SK-N-SH (cell line): ENCODE results near the gene IMMP1L. TPM values are rescaled to one million over a fixed set of nuclear protein-coding genes. Genes with fewer than 3 reads are reported as not detected.

Source experiments
- CTCF ChIA-PET: fragments of 300-600, 350-600 bp; formaldehyde crosslinking; extraction: SDS; loops from one replicate; lab custom pipeline; 2021; lab: Yijun Ruan, JAX
- POLR2A ChIA-PET: fragments of 350-600 bp; sonication (Branson Sonifier 250); formaldehyde crosslinking; extraction: SDS; loops from one replicate; lab custom pipeline; 2020; ENCODE audit warnings: antibody characterized with exemption, inconsistent platforms; lab: Yijun Ruan, JAX
- DNase-seq: peaks from one replicate; pipeline ENCODE4 v3.0.0; 2012
- H2AFZ ChIP-seq: fragments of 200-600 bp; sonication (generic); 2 replicates; pipeline ENCODE4 v1.8.1; 2016; ENCODE audit warnings: antibody characterized with exemption, mild to moderate bottlenecking, low read depth
- H3F3A ChIP-seq: fragments of 200-600 bp; sonication (generic); replicated peaks from 2 replicates; pipeline ENCODE3; 2016; ENCODE audit warnings: antibody characterized with exemption, mild to moderate bottlenecking; ENCODE audit not compliant: insufficient read depth
- H3K27ac ChIP-seq, 2 experiments: fragments of 200-500 bp in 1 of 2; fragments of 200-600 bp in 1 of 2; sonication (Bioruptor generic) in 1 of 2; sonication (generic), shearing (Covaris generic) in 1 of 2; 2 replicates each; pipeline versions ENCODE4 v1.5.1 to v1.6.1; 2014 to 2016; ENCODE audit warnings: low read depth in 2 of 2, inconsistent platforms in 1 of 2, low read length in 1 of 2, mild to moderate bottlenecking in 1 of 2, mixed read lengths in 1 of 2
- H3K27me3 ChIP-seq: fragments of 200-600 bp; sonication (generic), shearing (Covaris generic); 2 replicates; pipeline ENCODE4 v1.6.1; 2016; ENCODE audit warnings: mixed run types; ENCODE audit not compliant: insufficient read depth
- H3K36me3 ChIP-seq, 2 experiments: fragments of 200-500 bp in 1 of 2; fragments of 200-600 bp in 1 of 2; sonication (Bioruptor generic) in 1 of 2; sonication (generic) in 1 of 2; replicated peaks in 1 of 2; 2 replicates each; pipeline versions ENCODE3 to v1.5.1; 2014 to 2016; ENCODE audit warnings: low read length in 1 of 2, mild to moderate bottlenecking in 1 of 2; ENCODE audit not compliant: insufficient read depth in 2 of 2, control insufficient read depth in 1 of 2
- H3K4me1 ChIP-seq, 2 experiments: fragments of 200-500 bp in 1 of 2; fragments of 200-600 bp in 1 of 2; sonication (Bioruptor generic) in 1 of 2; sonication (generic), shearing (Covaris generic) in 1 of 2; 2 replicates each; pipeline versions ENCODE4 v1.5.1 to v1.6.1; 2014 to 2016; ENCODE audit warnings: low read depth in 1 of 2, low read length in 1 of 2, mixed run types in 1 of 2; ENCODE audit not compliant: insufficient read depth in 2 of 2, control insufficient read depth in 1 of 2
- H3K4me2 ChIP-seq: fragments of 200-600 bp; sonication (generic), shearing (Covaris generic); 2 replicates; pipeline ENCODE4 v1.6.1; 2017; ENCODE audit warnings: mixed run types
- H3K4me3 ChIP-seq, 2 experiments: fragments of 200-500 bp in 1 of 2; fragments of 200-600 bp in 1 of 2; sonication (Bioruptor generic) in 1 of 2; sonication (generic), shearing (Covaris generic) in 1 of 2; 2 replicates each; pipeline versions ENCODE4 v1.5.1 to v1.8.1; 2014 to 2016; ENCODE audit warnings: low read depth in 2 of 2, inconsistent platforms in 1 of 2, low read length in 1 of 2, mild to moderate bottlenecking in 1 of 2, mixed read lengths in 1 of 2, moderate library complexity in 1 of 2
- H3K79me2 ChIP-seq: fragments of 200-600 bp; sonication (generic); 2 replicates; pipeline ENCODE4 v1.8.1; 2017; ENCODE audit warnings: mild to moderate bottlenecking; ENCODE audit not compliant: insufficient read depth
- H3K9ac ChIP-seq: fragments of 200-600 bp; sonication (generic); 2 replicates; pipeline ENCODE4 v1.6.1; 2017; ENCODE audit warnings: mixed run types
- H3K9me2 ChIP-seq: fragments of 200-600 bp; sonication (generic); 2 replicates; pipeline ENCODE4 v1.6.1; 2017; ENCODE audit warnings: mixed run types
- H3K9me3 ChIP-seq: fragments of 200-600 bp; sonication (generic); 2 replicates; pipeline ENCODE4 v1.6.1; 2017; ENCODE audit warnings: mixed run types, mild to moderate bottlenecking, moderate library complexity
- H4K20me1 ChIP-seq: fragments of 200-600 bp; sonication (generic); 2 replicates; pipeline ENCODE4 v1.6.1; 2017; ENCODE audit warnings: mild to moderate bottlenecking, mixed run types; ENCODE audit not compliant: insufficient read depth
- CHD2 ChIP-seq: fragments of 150-350 bp; IDR thresholded peaks from 2 replicates; pipeline ENCODE4 v1.6.1; 2018; ENCODE audit warnings: low read length; ENCODE audit not compliant: partially characterized antibody
- ELF1 ChIP-seq: IDR thresholded peaks from 2 replicates; pipeline ENCODE4 v1.4.0; 2012
- EP300 ChIP-seq, 2 experiments: IDR thresholded peaks; 2 replicates each; pipeline versions ENCODE4 v1.4.0 to v1.6.1; 2012; ENCODE audit warnings: borderline replicate concordance in 1 of 2, low read depth in 1 of 2, low read length in 1 of 2
- EZH2phosphoT487 ChIP-seq: fragments of 200-600 bp; sonication (generic); IDR thresholded peaks from 2 replicates; pipeline ENCODE4 v1.6.1; 2017; ENCODE audit warnings: low read depth, mixed run types, mild to moderate bottlenecking, antibody characterized with exemption, moderate library complexity, borderline replicate concordance
- FOSL2 ChIP-seq: IDR thresholded peaks from 2 replicates; pipeline ENCODE4 v1.4.0; 2012; ENCODE audit warnings: low read depth, mild to moderate bottlenecking, moderate library complexity, borderline replicate concordance
- GABPA ChIP-seq: IDR thresholded peaks from 2 replicates; pipeline ENCODE4 v1.4.0; 2012; ENCODE audit warnings: low read depth, mild to moderate bottlenecking
- GATA2 ChIP-seq: sonication (generic); formaldehyde crosslinking; IDR thresholded peaks from 2 replicates; pipeline ENCODE4 v1.5.0; 2020; ENCODE audit warnings: mild to moderate bottlenecking, missing genetic modification reagents
- JUND ChIP-seq: IDR thresholded peaks from 2 replicates; pipeline ENCODE4 v1.4.0; 2012
- MXI1 ChIP-seq: IDR thresholded peaks from 2 replicates; pipeline ENCODE4 v1.6.1; 2012; ENCODE audit warnings: mild to moderate bottlenecking, low read depth, low read length, improper control_type of control experiment
- NFIC ChIP-seq: IDR thresholded peaks from 2 replicates; pipeline ENCODE4 v1.4.0; 2012; ENCODE audit warnings: borderline replicate concordance
- RAD21 ChIP-seq: IDR thresholded peaks from 2 replicates; pipeline ENCODE4 v1.6.1; 2012; ENCODE audit warnings: mild to moderate bottlenecking, low read length
- REST ChIP-seq: IDR thresholded peaks from 2 replicates; pipeline ENCODE4 v1.6.1; 2012; ENCODE audit warnings: mild to moderate bottlenecking, low read depth, low read length, moderate library complexity
- RFX5 ChIP-seq: IDR thresholded peaks from 2 replicates; pipeline ENCODE4 v1.6.1; 2012; ENCODE audit warnings: mild to moderate bottlenecking, improper control_type of control experiment, low read length
- YY1 ChIP-seq: IDR thresholded peaks from 2 replicates; pipeline ENCODE4 v1.4.0; 2012; ENCODE audit warnings: low read depth, mild to moderate bottlenecking
- ZBTB33 ChIP-seq: IDR thresholded peaks from 2 replicates; pipeline ENCODE4 v1.4.0; 2012; ENCODE audit warnings: low read depth, borderline replicate concordance
- WGBS: methylation state at CpG from one replicate; pipeline ENCODE4 v1.1.6; 2017; ENCODE audit warnings: low lambda C conversion rate; 5-methylcytosine and 5-hydroxymethylcytosine counted together
- polyA plus RNA-seq, 3 experiments: library from polyadenylated mRNA; depleted of rRNA; stranded (reverse); fragments of >200 nt; gene quantifications; 2 replicates each; pipeline ENCODE4 v1.2.3, GENCODE V29; 2012
- TF ChIP-seq, protein P1 (sequence below): IDR thresholded peaks from 2 replicates; pipeline ENCODE4; 2012
- TF ChIP-seq, protein P2 (sequence below): IDR thresholded peaks from 2 replicates; pipeline ENCODE4 v1.4.0; 2012; ENCODE audit warnings: low read depth, borderline replicate concordance

Gene IMMP1L
- polyA plus RNA-seq, 1 of the 3 experiments (the other 2 are of a cell fraction): 40.9 TPM

DNA sequence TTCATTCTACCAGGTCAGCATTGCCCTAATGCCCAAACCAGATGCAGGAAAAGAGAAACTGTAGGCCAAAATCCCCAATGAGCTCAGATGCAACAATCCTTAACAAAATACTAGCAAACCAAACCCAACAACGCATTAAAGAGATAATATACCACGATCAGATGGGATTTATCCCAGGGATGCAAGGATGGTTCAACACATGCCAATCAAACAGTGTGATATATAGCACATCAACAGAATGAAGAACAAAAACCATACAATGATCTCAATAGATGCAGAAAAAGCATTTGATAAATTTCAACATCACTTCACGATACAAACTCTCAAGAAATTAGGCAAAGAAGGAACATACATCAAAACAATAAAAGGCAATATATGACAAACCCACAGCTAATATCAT is 45.0 kb downstream of the IMMP1L start:
- Histone ChIP-seq H3K4me1 (no peaks in the 10 kb centered on the region), H3K9ac (no peak overlapping the region), H4K20me1 (no peaks in the 10 kb centered on the region), H3K4me2 (no peak overlapping the region), H3K79me2 (no peaks in the 10 kb centered on the region; the same call in 1 of the 2 replicates), H3K27me3 (no peaks in the 10 kb centered on the region), H3K27ac (no peak overlapping the region), H2AFZ (no peak overlapping the region), H3K4me3 (no peak overlapping the region), H3K9me2 (no peaks in the 10 kb centered on the region), H3K9me3 (no peaks in the 10 kb centered on the region), H3K36me3 (peaks cover 0 to 14% of the 10 kb centered on the region in 2 experiments), H3F3A (no peaks in the 10 kb centered on the region)
- no peak for DNase-seq
- POLR2A ChIA-PET: no interaction called here
- CTCF ChIA-PET: no interaction called here
- 96% methylated on average over 3 of the region's 3 CpGs for WGBS
- TF ChIP-seq GATA2 (CRISPR knock-in tag) (no peak), FOSL2 (no peak), RFX5 (no peak), CHD2 (no peak), JUND (no peak), ZBTB33 (no peak), EZH2phosphoT487 (no peak), MXI1 (no peak), ELF1 (no peak), RAD21 (no peak), REST (no peak), GABPA (no peak), EP300 (IDR thresholded peaks at IDR 0.05; ENCODE audit: borderline replicate concordance in 1 of 2, low read depth in 1 of 2, low read length in 1 of 2) (no peak), YY1 (no peak), NFIC (no peak)
- TF ChIP-seq, protein P1, sequence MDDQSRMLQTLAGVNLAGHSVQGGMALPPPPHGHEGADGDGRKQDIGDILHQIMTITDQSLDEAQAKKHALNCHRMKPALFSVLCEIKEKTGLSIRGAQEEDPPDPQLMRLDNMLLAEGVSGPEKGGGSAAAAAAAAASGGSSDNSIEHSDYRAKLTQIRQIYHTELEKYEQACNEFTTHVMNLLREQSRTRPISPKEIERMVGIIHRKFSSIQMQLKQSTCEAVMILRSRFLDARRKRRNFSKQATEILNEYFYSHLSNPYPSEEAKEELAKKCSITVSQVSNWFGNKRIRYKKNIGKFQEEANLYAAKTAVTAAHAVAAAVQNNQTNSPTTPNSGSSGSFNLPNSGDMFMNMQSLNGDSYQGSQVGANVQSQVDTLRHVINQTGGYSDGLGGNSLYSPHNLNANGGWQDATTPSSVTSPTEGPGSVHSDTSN: no peak
- TF ChIP-seq, protein P2, sequence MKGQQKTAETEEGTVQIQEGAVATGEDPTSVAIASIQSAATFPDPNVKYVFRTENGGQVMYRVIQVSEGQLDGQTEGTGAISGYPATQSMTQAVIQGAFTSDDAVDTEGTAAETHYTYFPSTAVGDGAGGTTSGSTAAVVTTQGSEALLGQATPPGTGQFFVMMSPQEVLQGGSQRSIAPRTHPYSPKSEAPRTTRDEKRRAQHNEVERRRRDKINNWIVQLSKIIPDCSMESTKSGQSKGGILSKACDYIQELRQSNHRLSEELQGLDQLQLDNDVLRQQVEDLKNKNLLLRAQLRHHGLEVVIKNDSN: no peak
